CD4-positive, alpha-beta T cell (primary cell): ENCODE data around the gene DHRS13. TPM values are rescaled to one million over a fixed set of nuclear protein-coding genes. Genes with fewer than 3 reads are reported as not detected.

Experiments
- ATAC-seq: fragments of 200-7000 bp; cut with Tn5 transposase; one replicate; pipeline ENCODE4 v1.10.0; 2022; ENCODE audit warnings: mild to moderate bottlenecking; ENCODE audit not compliant: poor library complexity
- CTCF ChIA-PET: fragments of 350-600 bp; sonication (Branson Sonifier 250); formaldehyde crosslinking; loops from one replicate; lab custom pipeline; 2021; ENCODE audit warnings: antibody characterized with exemption, inconsistent platforms; lab: Charles Lee
- POLR2A ChIA-PET: fragments of 350-600 bp; sonication (Branson Sonifier 250); formaldehyde crosslinking; loops from one replicate; lab custom pipeline; 2021; ENCODE audit warnings: antibody characterized with exemption, inconsistent platforms; lab: Charles Lee
- DNase-seq, 14 experiments: peaks; one replicate each; pipeline ENCODE4 v3.0.0-alpha.2; 2013 to 2020; ENCODE audit warnings: mixed read lengths in 2 of 14
- H3K27ac ChIP-seq, 2 donors: one replicate each; pipeline versions ENCODE4 v1.5.1 to v1.7.0; 2013; ENCODE audit warnings: low read length in 2 of 2, low read depth in 1 of 2, mild to moderate bottlenecking in 1 of 2
- H3K27me3 ChIP-seq, 2 experiments: 1 replicate in 1 of 2; 2 replicates in 1 of 2; pipeline versions ENCODE4 v1.6.1 to v1.7.0; 2013; ENCODE audit warnings: low read length in 2 of 2, control low read depth in 1 of 2, mild to moderate bottlenecking in 1 of 2, moderate library complexity in 1 of 2; ENCODE audit not compliant: insufficient read depth in 2 of 2, control insufficient read depth in 1 of 2
- H3K36me3 ChIP-seq: one replicate; pipeline ENCODE4 v1.6.1; 2013; ENCODE audit warnings: low read length, control low read depth; ENCODE audit not compliant: insufficient read depth
- H3K4me1 ChIP-seq: one replicate; pipeline ENCODE4 v1.6.1; 2013; ENCODE audit warnings: low read length, control low read depth; ENCODE audit not compliant: insufficient read depth
- H3K4me3 ChIP-seq: one replicate; pipeline ENCODE4 v1.5.1; 2013; ENCODE audit warnings: mild to moderate bottlenecking, low read length, moderate library complexity
- H3K9me3 ChIP-seq, 2 experiments: 1 replicate in 1 of 2; 2 replicates in 1 of 2; pipeline versions ENCODE4 v1.6.1 to v1.7.0; 2013; ENCODE audit warnings: low read length in 2 of 2, mild to moderate bottlenecking in 2 of 2, control low read depth in 1 of 2, moderate library complexity in 1 of 2; ENCODE audit not compliant: control insufficient read depth in 1 of 2, insufficient read depth in 1 of 2
- H3K27ac Mint-ChIP-seq: one replicate; pipeline ENCODE4 v1.8.0; 2020; ENCODE audit warnings: mixed read lengths
- H3K27me3 Mint-ChIP-seq: one replicate; pipeline ENCODE4 v1.8.0; 2021; ENCODE audit warnings: mixed read lengths
- H3K36me3 Mint-ChIP-seq: one replicate; pipeline ENCODE4 v1.8.0; 2021; ENCODE audit warnings: low read depth, mixed read lengths
- H3K4me1 Mint-ChIP-seq: one replicate; pipeline ENCODE4 v1.8.0; 2021; ENCODE audit warnings: low read depth, mixed read lengths
- H3K4me3 Mint-ChIP-seq: one replicate; pipeline ENCODE4 v1.8.0; 2020; ENCODE audit warnings: mild to moderate bottlenecking, mixed read lengths
- H3K9me3 Mint-ChIP-seq: one replicate; pipeline ENCODE4 v1.8.0; 2020; ENCODE audit warnings: mixed read lengths
- intact Hi-C, 2 experiments: fragments of 100-400 bp; cut with DNase I in 1 of 2; cut with micrococcal nuclease in 1 of 2; formaldehyde crosslinking; loops; one replicate each; pipeline versions ENCODE4 v1.15.1 to v1.9.0; 2023 to 2025; cut with DNase I, micrococcal nuclease
- total RNA-seq, 174 experiments: library from RNA in 2 of 174; stranded (reverse) in 2 of 174; gene quantifications; one replicate each; pipeline ENCODE4 v1.2.3 and lab custom pipeline; 2021 to 2026
- TF ChIP-seq, protein P1 (sequence below): fragments of 200-600 bp; IDR thresholded peaks from one replicate; pipeline ENCODE4 v1.8.0; 2022; ENCODE audit warnings: antibody characterized with exemption, mild to moderate bottlenecking

DHRS13 gene
- total RNA-seq, 2 experiments from 2014 or later = 33.5 to 34.3 TPM

DNA sequence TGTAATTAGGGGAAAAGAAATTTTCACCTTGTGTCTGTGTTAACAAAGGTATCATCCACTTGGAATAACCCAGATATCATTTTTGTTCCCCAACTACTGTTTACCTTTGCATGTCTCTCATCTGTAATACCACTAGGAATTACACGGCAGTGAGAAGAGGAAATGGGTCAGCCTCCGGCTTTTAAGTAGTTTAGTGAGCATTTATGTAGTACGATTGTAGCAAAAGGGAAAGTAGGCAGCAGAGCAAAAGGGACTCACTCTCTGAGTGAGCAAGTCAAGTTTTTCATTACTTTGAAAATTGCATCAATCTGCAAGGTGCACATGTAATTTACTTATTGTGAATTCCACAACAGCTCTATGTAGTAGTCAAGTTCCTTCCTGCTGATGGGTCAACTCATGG, 37.3 kb upstream of the DHRS13 start:
- Histone ChIP-seq H3K36me3 (peaks cover 37% of the 10 kb centered on the region), H3K27ac (no peak overlapping the region), H3K4me3 (no peak overlapping the region), H3K9me3 (no peaks in the 10 kb centered on the region), H3K4me1 (peaks cover 61% of the 10 kb centered on the region), H3K27me3 (no peaks in the 10 kb centered on the region)
- Mint-ChIP-seq H3K27me3 (no peaks in the 10 kb centered on the region), H3K4me1 (peaks cover 92% of the 10 kb centered on the region), H3K9me3 (no peaks in the 10 kb centered on the region), H3K36me3 (peaks cover 76% of the 10 kb centered on the region), H3K27ac (peak overlapping the region; percentile 58), H3K4me3 (peak overlapping the region; percentile 14)
- intact Hi-C loops = no loop called here
- POLR2A ChIA-PET = interaction anchor here (0.6 to 4.6 kb wide), 8 partner anchors 9 to 213 kb away, joined by 3 to 18 read pairs (median 3); partner anchors contain the start of gene PHF12
- ATAC-seq (no peak), DNase-seq (peak in 1 of 14 experiments; percentile 18)
- CTCF ChIA-PET = interaction anchor here (0.8 to 1.9 kb wide), 2 partner anchors 10 kb away, joined by 3 to 8 read pairs; no protein-coding TSS in a partner anchor
- TF ChIP-seq, protein P1, sequence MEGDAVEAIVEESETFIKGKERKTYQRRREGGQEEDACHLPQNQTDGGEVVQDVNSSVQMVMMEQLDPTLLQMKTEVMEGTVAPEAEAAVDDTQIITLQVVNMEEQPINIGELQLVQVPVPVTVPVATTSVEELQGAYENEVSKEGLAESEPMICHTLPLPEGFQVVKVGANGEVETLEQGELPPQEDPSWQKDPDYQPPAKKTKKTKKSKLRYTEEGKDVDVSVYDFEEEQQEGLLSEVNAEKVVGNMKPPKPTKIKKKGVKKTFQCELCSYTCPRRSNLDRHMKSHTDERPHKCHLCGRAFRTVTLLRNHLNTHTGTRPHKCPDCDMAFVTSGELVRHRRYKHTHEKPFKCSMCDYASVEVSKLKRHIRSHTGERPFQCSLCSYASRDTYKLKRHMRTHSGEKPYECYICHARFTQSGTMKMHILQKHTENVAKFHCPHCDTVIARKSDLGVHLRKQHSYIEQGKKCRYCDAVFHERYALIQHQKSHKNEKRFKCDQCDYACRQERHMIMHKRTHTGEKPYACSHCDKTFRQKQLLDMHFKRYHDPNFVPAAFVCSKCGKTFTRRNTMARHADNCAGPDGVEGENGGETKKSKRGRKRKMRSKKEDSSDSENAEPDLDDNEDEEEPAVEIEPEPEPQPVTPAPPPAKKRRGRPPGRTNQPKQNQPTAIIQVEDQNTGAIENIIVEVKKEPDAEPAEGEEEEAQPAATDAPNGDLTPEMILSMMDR = no peak

DNA sequence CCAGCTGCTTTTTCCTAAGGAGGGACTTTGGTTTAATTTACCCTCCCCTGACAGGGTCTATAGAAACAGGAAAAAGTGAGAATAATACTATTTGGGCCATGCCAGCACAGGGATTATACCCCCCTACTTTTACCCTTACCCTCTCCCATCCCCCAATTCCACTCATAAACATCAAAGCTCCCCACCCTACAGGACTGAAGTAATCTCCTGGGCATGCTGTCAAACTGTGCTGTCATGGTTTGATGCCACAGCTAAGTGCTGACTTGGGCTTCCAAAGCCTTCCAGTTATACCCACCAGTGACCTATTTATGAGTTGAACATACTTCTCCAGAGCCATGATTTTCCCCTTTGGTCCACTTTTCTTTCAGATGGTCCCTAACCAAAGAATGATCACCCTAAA, 35.7 kb upstream of the DHRS13 start:
- intact Hi-C loops = no loop called here
- peak overlapping the region; percentile 34 for H3K4me3 Mint-ChIP-seq
- TF ChIP-seq, protein P1 = no peak
- H3K27ac Mint-ChIP-seq = peak overlapping the region; percentile 65
- H3K4me1 Mint-ChIP-seq = peaks cover 90% of the 10 kb centered on the region
- H3K27me3 ChIP-seq = no peaks in the 10 kb centered on the region
- ChIA-PET CTCF (interaction anchor here (1.9 to 2.0 kb wide), 2 partner anchors 9 to 36 kb away, joined by 6 to 8 read pairs; partner anchors contain the start of gene DHRS13), POLR2A (interaction anchor here (1.8 to 4.6 kb wide), 3 partner anchors 11 to 13 kb away, joined by 6 to 18 read pairs (median 13); partner anchors contain the start of gene PHF12)
- no peak for ATAC-seq
- no peaks in the 10 kb centered on the region for H3K27me3 Mint-ChIP-seq
- H3K4me1 ChIP-seq = peaks cover 61% of the 10 kb centered on the region
- peaks cover 33% of the 10 kb centered on the region for H3K36me3 ChIP-seq
- DNase-seq = no peak
- no peaks in the 10 kb centered on the region for H3K9me3 Mint-ChIP-seq
- no peak overlapping the region for H3K27ac ChIP-seq
- no peak overlapping the region for H3K4me3 ChIP-seq
- H3K36me3 Mint-ChIP-seq = peaks cover 70% of the 10 kb centered on the region
- no peaks in the 10 kb centered on the region for H3K9me3 ChIP-seq

- H3K27ac ChIP-seq = no peak overlapping the region
- POLR2A ChIA-PET = interaction anchor here (1.0 to 4.6 kb wide), 4 partner anchors 9 to 15 kb away, joined by 3 to 18 read pairs (median 6); partner anchors contain the start of gene PHF12
- H3K4me1 ChIP-seq = peaks cover 64% of the 10 kb centered on the region
- TF ChIP-seq, protein P1 = no peak
- Mint-ChIP-seq H3K9me3 (no peaks in the 10 kb centered on the region), H3K36me3 (peaks cover 75% of the 10 kb centered on the region), H3K27ac (peak overlapping the region; percentile 65), H3K27me3 (no peaks in the 10 kb centered on the region), H3K4me1 (peaks cover 88% of the 10 kb centered on the region), H3K4me3 (no peak overlapping the region)
- peaks cover 25% of the 10 kb centered on the region for H3K36me3 ChIP-seq
- DNase-seq = no peak
- no peak for ATAC-seq
- no peaks in the 10 kb centered on the region for H3K27me3 ChIP-seq
- intact Hi-C loops = no loop called here
- CTCF ChIA-PET = interaction anchor here (1.0 to 2.0 kb wide), 3 partner anchors 11 to 210 kb away, joined by 3 to 6 read pairs (median 4); partner anchors contain the start of gene DHRS13
- no peaks in the 10 kb centered on the region for H3K9me3 ChIP-seq
- H3K4me3 ChIP-seq = no peak overlapping the region
Observed at GRCh38 chr17:28937044-28937729, 34.3 kb upstream of the DHRS13 start.
